VCaP (cell line): Measurements from ENCODE around the gene MYO1E.

Experiments used
- H3K27ac ChIP-seq: fragments of 450-650 bp; 2 replicates; pipeline ENCODE4 v1.5.1; 2017
- CTCF ChIP-seq: fragments of 450-650 bp; conservative IDR thresholded peaks from 2 replicates; pipeline ENCODE4 v1.5.1; 2017; ENCODE audit warnings: mild to moderate bottlenecking, moderate library complexity

MYO1E gene

GRCh38 chr15:59257140-59257539 is 115.5 kb downstream of the MYO1E start:
- H3K27ac ChIP-seq: no peak overlapping the region
- TF ChIP-seq CTCF: no peak

- no peak for TF ChIP-seq CTCF
- no peak overlapping the region for H3K27ac ChIP-seq
Observed at GRCh38 chr15:59256482-59256881, 116.2 kb downstream of the MYO1E start.

GRCh38 chr15:59255680-59256336 is 116.9 kb downstream of the MYO1E start:
- no peak for TF ChIP-seq CTCF
- no peak overlapping the region for H3K27ac ChIP-seq

- TF ChIP-seq CTCF: no peak
- H3K27ac ChIP-seq: no peak overlapping the region; the same call in 1 of the 2 replicates
Observed at GRCh38 chr15:59252137-59252536, 120.5 kb downstream of the MYO1E start.

- no peak for TF ChIP-seq CTCF
- H3K27ac ChIP-seq: peak overlapping the region; percentile 56
Observed at GRCh38 chr15:59251001-59251845, 121.4 kb downstream of the MYO1E start.

- peak overlapping the region; percentile 56 for H3K27ac ChIP-seq
- no peak for TF ChIP-seq CTCF
Observed at GRCh38 chr15:59250249-59250648, 122.4 kb downstream of the MYO1E start.

- peak overlapping the region; percentile 56; the same call in 1 of the 2 replicates for H3K27ac ChIP-seq
Observed at GRCh38 chr15:59249816-59250215, 122.9 kb downstream of the MYO1E start.

More at GRCh38 chr15:59249816-59250215, 122.9 kb downstream of the MYO1E start:
- no peak for TF ChIP-seq CTCF
